ENCODE data around the gene CCDC24. TPM values are rescaled to one million over a fixed set of nuclear protein-coding genes. Genes with fewer than 3 reads are reported as not detected.
A peak's percentile ranks its signal among the peaks of the same experiment; 100 is the strongest.

Gene CCDC24
- total RNA-seq, 2 experiments from 2014 or later = 1.2 to 2.0 TPM

- ATAC-seq = no peak
- Mint-ChIP-seq H3K27ac (no peak overlapping the region), H3K9me3 (ENCODE audit: low read depth) (no peaks in the 10 kb centered on the region), H3K27me3 (no peaks in the 10 kb centered on the region), H3K36me3 (ENCODE audit: low read depth) (peaks cover 6% of the 10 kb centered on the region), H3K4me3 (no peak overlapping the region), H3K4me1 (no peaks in the 10 kb centered on the region)
- intact Hi-C loops (cut with DNase I, micrococcal nuclease) = no loop called here
- DNase-seq = no peak
- POLR2A ChIA-PET = no interaction called here
- CTCF ChIA-PET = no interaction called here
These were observed 28.4 kb upstream of the CCDC24 start for GRCh38 chr1:43963006-43963405.

GRCh38 chr1:43963890-43964289 is 27.5 kb upstream of the CCDC24 start:
- POLR2A ChIA-PET = interaction anchor here (0.6 kb wide), 1 partner anchor 11 kb away, joined by 3 read pairs; the partner anchor contains the start of gene ATP6V0B

GRCh38 chr1:43965316-43965715 is 26.1 kb upstream of the CCDC24 start:
- ATAC-seq (no peak), DNase-seq (no peak)
- Mint-ChIP-seq H3K4me3 (no peak overlapping the region), H3K36me3 (ENCODE audit: low read depth) (peaks cover 5% of the 10 kb centered on the region), H3K27me3 (no peaks in the 10 kb centered on the region), H3K9me3 (ENCODE audit: low read depth) (no peaks in the 10 kb centered on the region), H3K4me1 (peaks cover 6% of the 10 kb centered on the region), H3K27ac (no peak overlapping the region)
- intact Hi-C loops (cut with DNase I, micrococcal nuclease) = no loop called here
- ChIA-PET CTCF (no interaction called here), POLR2A (no interaction called here)

More at GRCh38 chr1:43963890-43964289, 27.5 kb upstream of the CCDC24 start:
- Mint-ChIP-seq H3K4me3 (no peak overlapping the region), H3K27me3 (no peaks in the 10 kb centered on the region), H3K4me1 (no peaks in the 10 kb centered on the region), H3K36me3 (ENCODE audit: low read depth) (peaks cover 2% of the 10 kb centered on the region), H3K27ac (no peak overlapping the region), H3K9me3 (ENCODE audit: low read depth) (no peaks in the 10 kb centered on the region)
- intact Hi-C loops (cut with DNase I, micrococcal nuclease) = no loop called here
- CTCF ChIA-PET = interaction anchor here (0.6 kb wide), 1 partner anchor 39 kb away, joined by 3 read pairs; no protein-coding TSS in a partner anchor
- ATAC-seq (no peak), DNase-seq (no peak)

GRCh38 chr1:43968348-43968948 is 23.0 kb upstream of the CCDC24 start:
- Mint-ChIP-seq H3K9me3 (ENCODE audit: low read depth) (no peaks in the 10 kb centered on the region), H3K4me1 (peaks cover 15% of the 10 kb centered on the region), H3K27me3 (no peaks in the 10 kb centered on the region), H3K27ac (no peak overlapping the region), H3K36me3 (ENCODE audit: low read depth) (peaks cover 23% of the 10 kb centered on the region), H3K4me3 (no peak overlapping the region)
- intact Hi-C loops (cut with DNase I, micrococcal nuclease) = no loop called here
- ChIA-PET POLR2A (no interaction called here), CTCF (interaction anchor here (0.5 to 1.8 kb wide), 2 partner anchors 22 to 839 kb away, joined by 3 to 5 read pairs; partner anchors contain the start of genes DYNLT4 and IPO13)
- ATAC-seq = no peak
- DNase-seq = peak; percentile 53

- ATAC-seq (no peak), DNase-seq (no peak)
- Mint-ChIP-seq H3K27ac (no peak overlapping the region), H3K4me1 (peaks cover 24% of the 10 kb centered on the region), H3K9me3 (ENCODE audit: low read depth) (no peaks in the 10 kb centered on the region), H3K27me3 (no peaks in the 10 kb centered on the region), H3K4me3 (peak overlapping the region; percentile 86), H3K36me3 (ENCODE audit: low read depth) (peaks cover 30% of the 10 kb centered on the region)
- intact Hi-C loops (cut with DNase I, micrococcal nuclease) = loop anchor here (1.0 kb wide), 4 partner anchors 23 to 705 kb away; partner anchors contain the start of genes IPO13 (in 2 of the 2), ARMH1 (in 1 of the 2), ERI3 (in 1 of the 2) and TMEM53 (in 1 of the 2)
- CTCF ChIA-PET = interaction anchor here (1.0 to 1.8 kb wide), 2 partner anchors 23 to 79 kb away, joined by 3 to 5 read pairs; partner anchors contain the start of gene IPO13
- POLR2A ChIA-PET = interaction anchor here (0.6 kb wide), 1 partner anchor 74 kb away, joined by 3 read pairs; no protein-coding TSS in a partner anchor
These were observed 22.0 kb upstream of the CCDC24 start for GRCh38 chr1:43969416-43969745.

- intact Hi-C loops (cut with DNase I, micrococcal nuclease) = loop anchor here (1.0 to 5.0 kb wide), 9 partner anchors 24 to 1522 kb away; partner anchors contain the start of genes IPO13 (in 2 of the 2), ARMH1 (in 1 of the 2), ELOVL1 (in 1 of the 2) and ERI3 (in 1 of the 2)
- POLR2A ChIA-PET = interaction anchor here (0.6 kb wide), 1 partner anchor 74 kb away, joined by 3 read pairs; no protein-coding TSS in a partner anchor
These were observed 21.5 kb upstream of the CCDC24 start, which contains the start of gene DPH2 for GRCh38 chr1:43969746-43970466. TSS of gene DPH2 (plus strand) at chr1:43970010. CDS start at chr1:43970176, 166 bp downstream.

GRCh38 chr1:43970502-43970901 is 20.9 kb upstream of the CCDC24 start:
- H3K27ac Mint-ChIP-seq = peak overlapping the region; percentile 66

More at GRCh38 chr1:43969746-43970466, 21.5 kb upstream of the CCDC24 start, which contains the start of gene DPH2:
- H3K4me1 Mint-ChIP-seq = peaks cover 24% of the 10 kb centered on the region
- DNase-seq = peak; percentile 98
- no peaks in the 10 kb centered on the region for H3K27me3 Mint-ChIP-seq
- CTCF ChIA-PET = interaction anchor here (0.6 to 1.8 kb wide), 4 partner anchors 24 to 263 kb away, joined by 3 to 5 read pairs (median 4); partner anchors contain the start of gene IPO13
- H3K27ac Mint-ChIP-seq = peak within 1 kb of the TSS; percentile 66
- ATAC-seq = peak; percentile 93
- H3K36me3 Mint-ChIP-seq (ENCODE audit: low read depth) = peaks cover 30% of the 10 kb centered on the region
- peak within 1 kb of the TSS; percentile 86 for H3K4me3 Mint-ChIP-seq
- no peaks in the 10 kb centered on the region for H3K9me3 Mint-ChIP-seq (ENCODE audit: low read depth)

GRCh38 chr1:43970911-43971310 is 20.5 kb upstream of the CCDC24 start:
- Mint-ChIP-seq H3K27ac (peak overlapping the region; percentile 66), H3K9me3 (ENCODE audit: low read depth) (no peaks in the 10 kb centered on the region), H3K36me3 (ENCODE audit: low read depth) (peaks cover 30% of the 10 kb centered on the region), H3K4me1 (peaks cover 26% of the 10 kb centered on the region), H3K4me3 (peak overlapping the region; percentile 86), H3K27me3 (no peaks in the 10 kb centered on the region)
- DNase-seq (no peak), ATAC-seq (no peak)
- ChIA-PET CTCF (interaction anchor here (0.6 to 1.1 kb wide), 3 partner anchors 24 to 208 kb away, joined by 4 to 5 read pairs (median 5); no protein-coding TSS in a partner anchor), POLR2A (no interaction called here)
- intact Hi-C loops (cut with DNase I, micrococcal nuclease) = loop anchor here (5.0 kb wide), 5 partner anchors 324 to 1521 kb away; partner anchors contain the start of genes ELOVL1 (in 1 of the 2), MED8 (in 1 of the 2), SZT2 (in 1 of the 2) and TESK2 (in 1 of the 2)

More at GRCh38 chr1:43970502-43970901, 20.9 kb upstream of the CCDC24 start:
- H3K4me1 Mint-ChIP-seq = peaks cover 24% of the 10 kb centered on the region
- H3K9me3 Mint-ChIP-seq (ENCODE audit: low read depth) = no peaks in the 10 kb centered on the region
- DNase-seq (no peak), ATAC-seq (no peak)
- H3K36me3 Mint-ChIP-seq (ENCODE audit: low read depth) = peaks cover 30% of the 10 kb centered on the region
- ChIA-PET CTCF (interaction anchor here (0.6 to 1.1 kb wide), 4 partner anchors 23 to 264 kb away, joined by 4 to 5 read pairs (median 4); no protein-coding TSS in a partner anchor), POLR2A (no interaction called here)
- intact Hi-C loops (cut with DNase I, micrococcal nuclease) = loop anchor here (5.0 kb wide), 5 partner anchors 323 to 1522 kb away; partner anchors contain the start of genes ELOVL1 (in 1 of the 2), MED8 (in 1 of the 2), SZT2 (in 1 of the 2) and TESK2 (in 1 of the 2)
- no peaks in the 10 kb centered on the region for H3K27me3 Mint-ChIP-seq
- H3K4me3 Mint-ChIP-seq = peak overlapping the region; percentile 86

- peak overlapping the region; percentile 86 for H3K4me3 Mint-ChIP-seq
- intact Hi-C loops (cut with DNase I, micrococcal nuclease) = loop anchor here (5.0 kb wide), 5 partner anchors 324 to 1521 kb away; partner anchors contain the start of genes ELOVL1 (in 1 of the 2), MED8 (in 1 of the 2), SZT2 (in 1 of the 2) and TESK2 (in 1 of the 2)
- ChIA-PET CTCF (interaction anchor here (0.8 to 1.1 kb wide), 2 partner anchors 24 to 208 kb away, joined by 4 to 5 read pairs; no protein-coding TSS in a partner anchor), POLR2A (interaction anchor here (1.3 kb wide), 1 partner anchor 24 kb away, joined by 5 read pairs; no protein-coding TSS in a partner anchor)
- no peak overlapping the region for H3K27ac Mint-ChIP-seq
- ATAC-seq (no peak), DNase-seq (no peak)
- no peaks in the 10 kb centered on the region for H3K9me3 Mint-ChIP-seq (ENCODE audit: low read depth)
- no peaks in the 10 kb centered on the region for H3K27me3 Mint-ChIP-seq
- peaks cover 32% of the 10 kb centered on the region for H3K4me1 Mint-ChIP-seq
- peaks cover 35% of the 10 kb centered on the region for H3K36me3 Mint-ChIP-seq (ENCODE audit: low read depth)
These were observed 19.9 kb upstream of the CCDC24 start for GRCh38 chr1:43971336-43971980.

- ChIA-PET CTCF (interaction anchor here (0.5 to 1.1 kb wide), 2 partner anchors 25 to 344 kb away, joined by 3 read pairs; no protein-coding TSS in a partner anchor), POLR2A (no interaction called here)
- Mint-ChIP-seq H3K4me3 (peak overlapping the region; percentile 81), H3K9me3 (ENCODE audit: low read depth) (no peaks in the 10 kb centered on the region), H3K27me3 (no peaks in the 10 kb centered on the region), H3K36me3 (ENCODE audit: low read depth) (peaks cover 56% of the 10 kb centered on the region), H3K4me1 (peaks cover 54% of the 10 kb centered on the region), H3K27ac (peak overlapping the region; percentile 88)
- intact Hi-C loops (cut with DNase I, micrococcal nuclease) = loop anchor here (1.0 to 5.0 kb wide), 13 partner anchors 17 to 1518 kb away; partner anchors contain the start of genes CCDC24 (in 2 of the 2), IPO13 (in 2 of the 2), CFAP57 (in 1 of the 2) and EBNA1BP2 (in 1 of the 2)
- no peak for DNase-seq
- ATAC-seq = no peak
These were observed 17.4 kb upstream of the CCDC24 start for GRCh38 chr1:43973981-43974442.
